ENCODE measurements around the gene MEIS2.

Gene MEIS2

GRCh38 chr15:37072181-37072580 lies 28.2 kb downstream of the MEIS2 start:
- FAIRE-seq, result no peak
- no peak for DNase-seq (ENCODE audit: insufficient read length, low spot score)
- no peak for TF ChIP-seq POLR2AphosphoS5 (IDR thresholded peaks at IDR 0.05; ENCODE audit: low read depth, low read length)
- TF ChIP-seq TAF1 (IDR thresholded peaks at IDR 0.05; ENCODE audit: low read depth, low read length), result no peak
- no peak for TF ChIP-seq SPI1 (IDR thresholded peaks at IDR 0.05; ENCODE audit: low read depth, low read length)
- TF ChIP-seq POU2F2 (IDR thresholded peaks at IDR 0.05; ENCODE audit: low read depth, low read length), result no peak
- TF ChIP-seq PAX5 (IDR thresholded peaks at IDR 0.05; ENCODE audit: insufficient read depth, low read length, severe bottlenecking), result no peak
- no peak for TF ChIP-seq POLR2A (IDR thresholded peaks at IDR 0.05; ENCODE audit: low read depth, low read length)

- TF ChIP-seq TAF1 (IDR thresholded peaks at IDR 0.05; ENCODE audit: low read depth, low read length) (no peak), SPI1 (IDR thresholded peaks at IDR 0.05; ENCODE audit: low read depth, low read length) (no peak), PAX5 (IDR thresholded peaks at IDR 0.05; ENCODE audit: insufficient read depth, low read length, severe bottlenecking) (no peak), POLR2AphosphoS5 (IDR thresholded peaks at IDR 0.05; ENCODE audit: low read depth, low read length) (no peak), POU2F2 (IDR thresholded peaks at IDR 0.05; ENCODE audit: low read depth, low read length) (no peak), POLR2A (IDR thresholded peaks at IDR 0.05; ENCODE audit: low read depth, low read length) (no peak)
- FAIRE-seq, result no peak
- no peak for DNase-seq (ENCODE audit: insufficient read length, low spot score)
These were observed 29.2 kb downstream of the MEIS2 start for GRCh38 chr15:37071134-37071533.

GRCh38 chr15:37070686-37071085 lies 29.7 kb downstream of the MEIS2 start:
- DNase-seq (ENCODE audit: insufficient read length, low spot score) (no peak), FAIRE-seq (no peak)
- TF ChIP-seq SPI1 (IDR thresholded peaks at IDR 0.05; ENCODE audit: low read depth, low read length), result no peak
- TF ChIP-seq POLR2AphosphoS5 (IDR thresholded peaks at IDR 0.05; ENCODE audit: low read depth, low read length), result no peak
- no peak for TF ChIP-seq TAF1 (IDR thresholded peaks at IDR 0.05; ENCODE audit: low read depth, low read length)
- TF ChIP-seq POU2F2 (IDR thresholded peaks at IDR 0.05; ENCODE audit: low read depth, low read length), result no peak
- no peak for TF ChIP-seq POLR2A (IDR thresholded peaks at IDR 0.05; ENCODE audit: low read depth, low read length)
- TF ChIP-seq PAX5 (IDR thresholded peaks at IDR 0.05; ENCODE audit: insufficient read depth, low read length, severe bottlenecking), result no peak

GRCh38 chr15:37061996-37062395 lies 38.4 kb downstream of the MEIS2 start:
- no peak for FAIRE-seq
- TF ChIP-seq POLR2A (IDR thresholded peaks at IDR 0.05; ENCODE audit: low read depth, low read length) (no peak), POU2F2 (IDR thresholded peaks at IDR 0.05; ENCODE audit: low read depth, low read length) (no peak), TAF1 (IDR thresholded peaks at IDR 0.05; ENCODE audit: low read depth, low read length) (no peak), POLR2AphosphoS5 (IDR thresholded peaks at IDR 0.05; ENCODE audit: low read depth, low read length) (no peak), SPI1 (IDR thresholded peaks at IDR 0.05; ENCODE audit: low read depth, low read length) (no peak), PAX5 (IDR thresholded peaks at IDR 0.05; ENCODE audit: insufficient read depth, low read length, severe bottlenecking) (no peak)
- DNase-seq (ENCODE audit: insufficient read length, low spot score), result no peak

- DNase-seq (ENCODE audit: insufficient read length, low spot score), result no peak
- TF ChIP-seq POU2F2 (IDR thresholded peaks at IDR 0.05; ENCODE audit: low read depth, low read length) (no peak), TAF1 (IDR thresholded peaks at IDR 0.05; ENCODE audit: low read depth, low read length) (no peak), PAX5 (IDR thresholded peaks at IDR 0.05; ENCODE audit: insufficient read depth, low read length, severe bottlenecking) (no peak), SPI1 (IDR thresholded peaks at IDR 0.05; ENCODE audit: low read depth, low read length) (no peak), POLR2A (IDR thresholded peaks at IDR 0.05; ENCODE audit: low read depth, low read length) (no peak), POLR2AphosphoS5 (IDR thresholded peaks at IDR 0.05; ENCODE audit: low read depth, low read length) (no peak)
- no peak for FAIRE-seq
These were observed 41.3 kb downstream of the MEIS2 start for GRCh38 chr15:37059086-37059485.

- DNase-seq (ENCODE audit: insufficient read length, low spot score), result no peak
- FAIRE-seq, result no peak
- TF ChIP-seq SPI1 (IDR thresholded peaks at IDR 0.05; ENCODE audit: low read depth, low read length), result no peak
- TF ChIP-seq POLR2A (IDR thresholded peaks at IDR 0.05; ENCODE audit: low read depth, low read length), result no peak
- TF ChIP-seq POU2F2 (IDR thresholded peaks at IDR 0.05; ENCODE audit: low read depth, low read length), result no peak
- no peak for TF ChIP-seq POLR2AphosphoS5 (IDR thresholded peaks at IDR 0.05; ENCODE audit: low read depth, low read length)
- TF ChIP-seq TAF1 (IDR thresholded peaks at IDR 0.05; ENCODE audit: low read depth, low read length), result no peak
- no peak for TF ChIP-seq PAX5 (IDR thresholded peaks at IDR 0.05; ENCODE audit: insufficient read depth, low read length, severe bottlenecking)
These were observed 41.9 kb downstream of the MEIS2 start for GRCh38 chr15:37058316-37058985.

GRCh38 chr15:37057831-37058230 lies 42.5 kb downstream of the MEIS2 start:
- TF ChIP-seq POLR2A (IDR thresholded peaks at IDR 0.05; ENCODE audit: low read depth, low read length), result no peak
- no peak for TF ChIP-seq PAX5 (IDR thresholded peaks at IDR 0.05; ENCODE audit: insufficient read depth, low read length, severe bottlenecking)
- TF ChIP-seq TAF1 (IDR thresholded peaks at IDR 0.05; ENCODE audit: low read depth, low read length), result no peak
- TF ChIP-seq POU2F2 (IDR thresholded peaks at IDR 0.05; ENCODE audit: low read depth, low read length), result no peak
- TF ChIP-seq POLR2AphosphoS5 (IDR thresholded peaks at IDR 0.05; ENCODE audit: low read depth, low read length), result no peak
- FAIRE-seq, result no peak
- DNase-seq (ENCODE audit: insufficient read length, low spot score), result no peak

GRCh38 chr15:37057256-37057655 lies 43.1 kb downstream of the MEIS2 start:
- TF ChIP-seq POLR2A (IDR thresholded peaks at IDR 0.05; ENCODE audit: low read depth, low read length) (no peak), POLR2AphosphoS5 (IDR thresholded peaks at IDR 0.05; ENCODE audit: low read depth, low read length) (no peak), SPI1 (IDR thresholded peaks at IDR 0.05; ENCODE audit: low read depth, low read length) (no peak), PAX5 (IDR thresholded peaks at IDR 0.05; ENCODE audit: insufficient read depth, low read length, severe bottlenecking) (no peak), TAF1 (IDR thresholded peaks at IDR 0.05; ENCODE audit: low read depth, low read length) (no peak), POU2F2 (IDR thresholded peaks at IDR 0.05; ENCODE audit: low read depth, low read length) (no peak)
- FAIRE-seq (no peak), DNase-seq (ENCODE audit: insufficient read length, low spot score) (no peak)

GRCh38 chr15:37056177-37057121 lies 43.9 kb downstream of the MEIS2 start:
- no peak for TF ChIP-seq TAF1 (IDR thresholded peaks at IDR 0.05; ENCODE audit: low read depth, low read length)
- TF ChIP-seq POU2F2 (IDR thresholded peaks at IDR 0.05; ENCODE audit: low read depth, low read length), result no peak
- TF ChIP-seq POLR2A (IDR thresholded peaks at IDR 0.05; ENCODE audit: low read depth, low read length), result no peak
- no peak for TF ChIP-seq SPI1 (IDR thresholded peaks at IDR 0.05; ENCODE audit: low read depth, low read length)
- no peak for TF ChIP-seq PAX5 (IDR thresholded peaks at IDR 0.05; ENCODE audit: insufficient read depth, low read length, severe bottlenecking)
- TF ChIP-seq POLR2AphosphoS5 (IDR thresholded peaks at IDR 0.05; ENCODE audit: low read depth, low read length), result no peak
- FAIRE-seq (no peak), DNase-seq (ENCODE audit: insufficient read length, low spot score) (no peak)
